Ureter (tissue), 1 donor: Measurements from ENCODE around the gene NINL. TPM values are rescaled to one million over a fixed set of nuclear protein-coding genes. Genes with fewer than 3 reads are reported as not detected.
"Not testable (repeated sequence)": the region's sequence is repeated elsewhere in the genome, so short reads cannot be mapped to it uniquely, and the experiment has no call there.

ENCODE experiments used
- DNase-seq: peaks from one replicate; pipeline ENCODE4 v3.0.0-alpha.2; 2020; ENCODE audit warnings: low spot score
- total RNA-seq: library from RNA; stranded (reverse); gene quantifications from one replicate; pipeline ENCODE4 v1.2.4, GENCODE V29; 2023
- donor health status: DM: yes; HTN: yes; CAD: no.

Gene NINL
- total RNA-seq, 1 donor from 2014 or later, result 11.3 TPM

DNA sequence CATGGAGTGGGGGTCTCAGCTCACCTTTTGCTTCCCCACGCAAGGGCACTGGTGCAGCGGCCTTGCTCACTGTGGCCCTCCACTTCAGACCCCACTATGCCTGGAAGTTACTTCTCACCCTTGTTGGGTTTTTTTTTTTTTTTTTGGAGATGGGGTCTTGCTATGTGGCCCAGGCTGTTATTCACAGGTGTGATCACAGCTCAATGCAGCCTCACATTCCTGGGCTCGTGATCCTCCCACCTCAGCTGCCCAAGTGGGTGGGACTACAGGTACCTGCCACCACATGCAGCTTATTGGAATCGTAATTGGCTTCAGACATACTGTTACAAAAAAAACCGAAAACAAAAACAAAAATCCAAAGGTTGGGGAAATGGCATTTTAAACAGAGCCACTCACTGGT, 32.4 kb downstream of the NINL start:
- no peak for DNase-seq

DNA sequence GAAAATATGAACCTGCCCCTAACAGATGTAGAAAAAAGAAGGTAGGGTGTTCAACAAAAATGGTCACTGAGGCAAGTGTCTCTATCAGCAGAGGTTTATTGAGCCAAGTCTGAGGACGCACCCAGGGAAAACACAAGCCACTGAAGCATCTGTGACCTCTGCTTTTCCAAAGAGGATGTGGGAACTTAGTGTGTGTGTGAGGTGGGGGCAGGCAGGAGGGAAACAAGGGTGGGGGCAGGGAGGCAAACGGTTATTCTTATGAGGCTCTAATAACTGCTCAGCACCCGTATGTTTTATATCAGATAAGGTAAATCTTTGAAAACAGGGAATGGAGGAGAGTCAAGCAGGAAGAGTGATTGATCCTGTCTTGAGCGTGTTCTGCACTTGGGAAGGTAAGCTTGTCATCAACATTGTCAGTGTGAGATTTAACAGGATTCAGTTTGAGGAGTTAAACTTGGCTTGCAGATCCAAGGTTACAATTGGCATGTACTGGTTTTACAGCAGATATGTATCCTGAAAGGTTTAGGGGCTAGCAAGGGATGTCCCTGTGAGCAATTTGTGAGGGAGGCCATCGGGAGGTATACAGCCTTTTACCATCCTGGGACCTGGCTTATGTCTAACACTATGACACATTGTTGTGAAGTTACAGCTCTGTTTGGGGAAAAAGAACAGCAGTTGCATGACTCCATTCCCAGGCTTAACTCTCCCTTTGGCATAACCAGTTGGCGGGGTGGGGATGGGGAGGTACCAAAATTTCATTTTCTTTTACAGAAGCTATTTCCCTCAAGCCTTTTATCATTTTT, 33.7 kb downstream of the NINL start:
- no peak for DNase-seq

DNA sequence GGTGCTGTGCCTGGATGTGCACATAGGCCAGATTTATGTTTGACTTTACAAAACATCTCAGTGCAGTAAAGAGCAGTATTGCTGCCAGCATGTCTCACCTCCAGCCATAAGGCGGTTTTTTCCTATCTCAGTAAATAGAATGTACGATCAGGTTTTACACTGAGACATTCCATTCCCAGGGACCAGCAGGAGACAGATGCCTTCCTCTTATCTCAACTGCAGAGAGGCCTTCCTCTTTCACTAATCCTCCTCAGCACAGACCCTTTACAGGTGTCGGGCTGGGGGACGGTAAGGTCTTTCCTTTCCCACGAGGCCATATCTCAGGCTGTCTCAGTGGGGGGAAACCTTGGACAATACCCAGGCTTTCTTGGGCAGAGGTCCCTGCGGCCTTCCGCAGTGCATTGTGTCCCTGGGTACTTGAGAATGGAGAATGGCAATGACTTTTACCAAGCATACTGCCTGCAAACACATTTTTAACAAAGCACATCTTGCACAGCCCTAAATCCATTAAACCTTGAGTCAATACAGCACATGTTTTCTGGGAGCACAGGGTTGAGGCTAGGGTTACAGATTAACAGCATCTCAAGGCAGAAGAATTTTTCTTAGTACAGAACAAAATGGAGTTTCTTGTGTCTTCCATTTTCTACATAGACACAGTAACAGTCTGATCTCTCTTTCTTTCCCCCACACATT, 34.5 kb downstream of the NINL start:
- not testable (repeated sequence) for DNase-seq

DNA sequence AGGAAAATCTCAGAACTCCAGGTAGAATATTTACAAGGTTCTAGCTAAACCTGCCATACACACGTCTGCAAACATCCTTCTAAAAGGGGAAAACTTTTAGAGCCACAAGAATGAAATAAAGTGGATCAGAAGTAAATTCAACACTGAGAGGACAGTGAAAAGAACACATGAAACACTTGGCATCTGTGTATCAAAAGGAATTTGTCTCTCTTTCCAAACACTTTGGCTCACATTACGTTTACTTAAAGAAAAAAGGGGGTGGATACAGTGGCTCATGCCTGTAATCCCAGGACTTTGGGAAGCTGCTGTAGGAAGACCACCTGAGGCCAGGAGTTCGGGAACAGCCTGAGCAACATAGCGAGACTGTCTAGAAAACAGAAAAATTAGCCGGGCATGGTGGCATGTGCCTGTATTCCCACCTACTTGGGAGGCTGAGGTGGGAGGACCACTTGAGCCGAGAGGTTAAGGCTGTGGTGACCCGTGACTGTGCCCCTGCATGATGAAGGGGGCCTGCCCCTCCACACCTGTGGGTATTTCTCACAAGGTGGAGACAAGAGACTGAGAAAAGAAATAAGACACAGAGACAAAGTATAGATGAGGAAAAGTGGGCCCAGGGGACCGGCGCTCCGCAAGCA, 35.4 kb downstream of the NINL start:
- no peak for DNase-seq

DNA sequence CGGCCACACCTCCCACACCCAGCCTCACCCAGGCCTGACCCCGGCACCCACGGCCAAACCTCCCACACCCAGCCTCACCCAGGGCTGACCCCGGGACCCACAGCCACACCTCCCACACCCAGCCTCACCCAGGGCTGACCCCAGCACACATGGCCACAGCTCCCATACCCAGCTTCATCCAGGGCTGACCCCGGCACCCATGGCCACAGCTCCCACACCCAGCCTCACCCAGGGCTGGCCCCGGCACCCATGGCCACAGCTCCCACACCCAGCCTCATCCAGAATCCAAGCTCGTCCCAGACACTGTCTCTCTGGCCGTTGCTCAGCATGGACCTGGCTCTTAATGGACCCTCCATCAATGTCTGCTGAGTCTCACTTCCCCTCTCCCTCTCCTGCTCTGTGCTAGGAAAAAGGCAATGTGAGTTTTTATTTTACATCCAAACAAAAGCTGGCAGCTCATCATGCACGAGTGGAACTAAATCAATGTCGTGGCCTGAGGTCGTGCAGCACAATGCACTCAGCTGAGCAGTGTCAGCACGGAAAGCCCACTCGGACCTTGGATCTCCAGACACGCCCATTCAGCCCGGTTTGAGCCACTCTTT, 36.1 kb downstream of the NINL start:
- DNase-seq, result no peak

DNA sequence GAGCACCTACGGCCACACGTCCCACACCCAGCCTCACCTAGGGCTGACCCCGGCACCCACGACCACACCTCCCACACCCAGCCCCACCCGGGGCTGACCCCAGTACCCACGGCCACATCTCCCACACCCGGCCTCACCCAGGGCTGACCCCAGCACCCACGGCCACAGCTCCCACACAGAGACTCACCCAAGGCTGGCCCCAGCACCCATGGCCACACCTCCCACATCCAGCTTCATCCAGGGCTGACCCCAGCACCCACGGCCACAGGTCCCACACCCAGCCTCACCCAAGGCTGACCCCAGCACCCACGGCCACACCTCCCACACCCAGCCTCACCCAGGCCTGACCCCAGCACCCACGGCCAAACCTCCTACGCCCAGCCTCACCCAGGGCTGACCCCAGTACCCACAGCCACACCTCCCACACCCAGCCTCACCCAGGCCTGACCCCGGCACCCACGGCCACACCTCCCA, 36.7 kb downstream of the NINL start:
- DNase-seq, result no peak

DNA sequence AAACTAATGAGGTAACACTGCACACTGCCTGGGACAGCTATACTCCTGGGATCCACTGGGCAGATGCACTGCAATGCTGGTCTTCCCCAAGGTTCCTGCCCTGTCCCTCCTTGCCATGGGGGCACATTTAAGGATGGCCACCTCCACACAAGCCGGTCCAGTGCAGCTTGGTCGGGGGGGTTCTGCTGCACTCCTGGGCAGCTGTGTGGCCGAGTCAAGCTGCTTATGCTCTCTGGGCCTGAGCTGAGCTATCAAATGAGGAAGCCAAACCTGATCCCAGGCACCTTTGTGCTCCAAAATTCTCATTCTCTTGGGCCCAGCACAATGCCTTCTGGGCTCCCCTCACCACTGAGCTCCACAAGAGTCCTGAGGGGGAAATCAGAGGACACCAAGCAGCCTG, 37.3 kb downstream of the NINL start:
- no peak for DNase-seq

DNA sequence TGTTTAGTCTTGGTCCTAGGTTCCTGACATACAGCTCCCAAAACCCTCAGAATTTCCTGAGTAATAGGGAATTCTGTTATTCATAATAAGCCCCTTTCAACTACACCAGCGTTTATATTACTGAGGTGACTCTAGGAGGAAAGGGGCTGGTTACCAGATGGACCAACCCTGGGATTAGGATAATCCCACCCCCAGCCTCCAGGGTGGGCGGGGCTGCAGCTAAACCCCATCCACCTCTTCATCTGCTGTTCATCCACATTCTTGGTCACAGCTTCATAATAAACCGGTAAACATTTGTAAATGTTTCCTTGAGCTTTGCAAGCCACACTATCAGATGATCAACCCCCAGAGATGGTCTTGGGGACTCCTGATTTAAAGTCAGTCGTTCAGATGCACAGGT, 38.3 kb downstream of the NINL start:
- no peak for DNase-seq

DNA sequence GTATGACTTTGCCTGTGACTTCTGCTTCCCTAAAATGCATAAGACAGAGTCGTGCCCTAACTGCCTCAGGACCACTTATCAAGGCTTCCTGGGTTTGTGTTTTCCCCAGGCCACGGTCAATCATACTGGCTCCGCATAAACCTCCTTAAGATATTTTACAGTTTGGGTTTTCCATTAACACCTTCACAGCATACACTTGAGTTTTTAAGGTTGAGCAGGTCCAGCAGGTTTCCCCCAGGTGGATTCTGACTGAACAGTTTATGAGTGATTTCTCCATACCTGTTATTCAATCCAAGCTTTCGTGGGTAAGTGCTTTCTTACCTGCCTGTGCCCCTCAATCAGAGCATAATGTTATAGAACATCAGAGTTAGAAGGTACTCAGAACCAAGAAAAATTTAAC, 39.3 kb downstream of the NINL start:
- DNase-seq, result no peak

DNA sequence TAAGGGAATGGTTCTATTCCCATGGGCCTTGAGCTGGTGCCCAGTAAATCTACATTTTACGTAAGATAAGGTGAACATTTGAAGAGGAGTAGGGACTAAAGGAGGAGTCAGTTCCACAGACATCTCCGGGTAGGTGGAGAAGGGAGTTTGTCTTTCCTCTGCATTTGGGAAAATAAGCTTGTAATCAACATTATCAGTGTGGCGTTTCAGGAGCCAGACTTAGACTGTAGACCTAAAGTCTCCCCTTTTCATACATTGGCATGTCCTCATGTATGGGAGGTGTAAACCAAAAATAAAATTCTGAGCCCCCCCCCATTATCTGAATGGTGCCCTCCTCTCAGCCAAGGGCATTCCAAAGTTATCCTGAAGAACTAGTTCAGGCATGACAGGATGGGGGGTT, 40.2 kb downstream of the NINL start:
- no peak for DNase-seq

DNA sequence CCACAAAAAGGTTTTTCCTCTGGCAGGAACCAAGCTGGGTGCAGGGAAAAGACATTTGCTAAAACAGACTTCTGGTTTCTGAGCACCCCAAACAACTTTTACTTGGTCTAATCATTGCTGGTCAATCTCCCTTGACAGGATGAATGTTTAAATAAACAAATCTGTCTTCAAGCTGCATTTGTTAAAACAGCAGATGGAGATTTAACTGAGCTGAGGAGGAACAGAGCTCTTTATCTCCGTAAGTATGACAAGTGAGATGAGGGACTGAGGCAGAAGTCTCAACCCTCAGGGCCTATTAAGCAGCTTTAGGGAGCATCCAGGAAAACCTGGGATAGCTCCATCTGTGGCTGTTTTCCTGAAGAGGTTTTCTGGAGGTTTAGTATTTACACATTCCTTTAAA, 40.6 kb downstream of the NINL start:
- no peak for DNase-seq

DNA sequence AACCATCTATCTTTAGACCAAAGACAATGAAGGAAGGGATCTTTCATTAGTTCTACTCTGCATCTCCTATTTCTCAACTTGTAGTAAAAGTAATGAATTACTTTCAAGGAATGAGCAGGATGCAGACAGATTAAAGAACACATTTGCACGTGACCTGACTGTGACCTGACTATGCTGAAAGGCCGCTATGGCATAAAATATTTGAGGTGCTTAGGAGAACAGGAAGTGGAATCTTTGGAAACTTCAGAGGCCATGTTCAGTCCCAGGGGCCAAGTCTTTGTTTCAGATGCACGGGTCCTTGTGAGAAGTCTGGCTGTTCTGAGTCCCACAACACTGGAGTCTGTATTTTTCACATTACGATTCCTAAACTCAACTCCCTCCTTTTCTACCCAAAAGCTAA, 41.0 kb downstream of the NINL start:
- DNase-seq, result no peak

DNA sequence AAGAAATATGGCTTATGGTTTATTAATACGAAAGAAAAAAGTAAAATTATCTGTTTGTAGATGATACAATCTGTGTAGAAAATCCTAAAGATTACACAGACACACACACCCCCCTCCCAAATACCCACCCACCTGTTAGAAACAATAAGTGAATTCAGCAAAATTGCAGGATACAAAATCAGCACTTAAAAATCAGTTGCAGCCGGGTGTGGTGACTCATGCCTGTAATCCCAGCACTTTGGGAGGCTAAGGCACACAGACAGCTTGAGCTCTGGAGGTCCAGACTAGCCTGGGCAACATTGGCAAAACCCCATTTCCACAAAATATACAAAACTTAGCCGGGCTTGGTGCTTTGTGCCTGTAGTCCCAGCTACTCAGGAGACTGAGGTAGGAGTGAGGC, 42.3 kb downstream of the NINL start:
- DNase-seq, result no peak

DNA sequence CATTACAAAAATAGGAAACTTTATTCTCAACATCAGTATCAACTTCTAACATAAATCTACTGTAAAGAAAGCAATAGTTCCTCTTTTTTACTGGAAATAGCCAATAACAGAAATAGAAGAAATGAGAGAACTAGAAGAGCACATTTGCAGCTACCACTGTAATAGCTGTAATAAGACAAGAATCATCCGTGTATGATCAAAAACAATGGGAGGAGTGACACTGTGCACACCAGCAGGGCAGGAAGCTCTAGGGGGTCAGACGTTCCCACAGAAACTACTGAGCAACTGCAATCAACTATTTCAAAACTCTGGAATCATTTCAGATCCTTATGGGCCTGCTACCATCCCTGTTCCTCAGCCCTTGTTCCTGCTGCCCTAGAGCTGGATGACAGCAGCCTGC, 43.7 kb downstream of the NINL start:
- no peak for DNase-seq

DNA sequence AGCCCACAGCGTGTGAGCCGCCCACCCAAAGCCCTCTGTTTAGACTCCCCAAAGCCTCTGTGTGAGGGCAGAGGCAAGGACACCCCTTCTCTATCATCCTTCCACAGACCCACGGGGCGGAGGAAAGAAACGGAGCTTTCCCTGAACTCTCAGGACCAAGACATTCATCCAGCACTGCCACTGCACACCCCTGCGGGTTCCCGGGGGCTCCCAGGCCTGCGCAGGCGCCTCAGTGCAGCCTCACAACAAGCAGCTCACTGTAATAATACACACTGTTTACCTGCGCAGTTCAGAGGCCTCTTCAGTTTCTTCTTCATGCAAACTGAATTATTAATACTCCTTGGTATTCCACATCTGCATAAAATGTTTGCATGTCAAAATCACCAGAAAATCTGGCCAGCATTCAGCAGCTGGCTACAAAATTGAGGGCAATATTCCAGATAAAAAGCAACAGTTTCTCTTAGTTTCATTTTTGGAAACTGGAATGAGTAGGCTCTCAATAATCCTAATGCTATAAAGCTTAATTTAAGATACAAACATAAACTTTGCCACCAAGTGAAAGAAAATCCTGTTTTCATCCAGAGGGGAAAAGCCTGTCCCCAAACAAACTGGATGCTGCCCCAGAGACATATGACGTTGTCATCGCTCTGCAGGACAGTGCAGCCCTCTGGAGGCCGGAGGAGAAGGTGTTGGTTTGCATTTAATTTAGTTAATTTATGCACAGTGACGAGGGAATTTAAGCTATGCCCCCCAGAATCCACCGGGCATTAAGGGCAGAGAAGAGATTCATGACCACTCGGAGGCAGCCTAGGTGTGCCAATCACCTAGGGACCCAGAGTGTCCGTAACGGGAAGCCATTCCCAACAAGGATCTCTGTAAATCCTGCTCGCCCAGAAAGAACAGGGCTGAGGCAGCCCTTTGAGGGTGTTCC, 45.3 kb downstream of the NINL start:
- no peak for DNase-seq

DNA sequence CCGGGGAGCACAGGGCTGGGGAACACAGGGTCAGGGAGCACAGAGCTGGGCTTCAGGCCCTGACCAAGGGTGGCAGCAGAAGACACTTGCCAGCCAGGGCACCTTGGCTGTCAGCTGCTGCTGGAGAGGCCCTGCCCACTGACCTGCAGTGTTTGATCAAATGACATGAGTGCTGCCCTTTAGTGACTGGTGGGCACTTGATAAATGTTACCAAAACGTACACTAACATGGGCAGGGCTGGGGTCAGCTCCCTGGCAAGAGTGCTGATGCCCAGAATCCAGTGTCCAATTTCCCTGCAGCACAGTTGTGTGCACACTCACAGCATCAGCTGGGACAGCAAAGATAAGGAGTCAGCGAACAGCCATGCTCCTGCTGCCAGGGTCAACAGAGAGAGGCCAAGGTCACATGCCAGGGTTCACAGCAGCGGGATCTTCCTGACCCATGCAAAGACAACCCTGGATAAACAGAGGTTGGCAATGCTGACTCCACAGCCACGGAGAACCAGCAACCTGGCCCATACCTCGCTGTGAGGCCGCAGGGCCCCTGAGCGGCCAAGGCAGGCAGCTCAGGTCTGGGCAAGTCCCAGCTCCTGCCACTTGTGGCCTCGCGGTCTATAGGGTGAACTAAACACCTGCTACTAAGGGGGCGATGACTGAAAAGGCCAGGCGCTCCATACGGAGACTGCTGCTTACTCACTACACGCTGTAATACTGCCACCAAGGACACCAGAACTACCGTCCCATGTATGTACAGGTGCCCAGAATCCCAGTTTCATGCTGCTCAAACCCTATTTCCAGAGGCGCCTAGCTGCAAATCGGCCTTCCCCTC, 46.3 kb downstream of the NINL start:
- no peak for DNase-seq

DNA sequence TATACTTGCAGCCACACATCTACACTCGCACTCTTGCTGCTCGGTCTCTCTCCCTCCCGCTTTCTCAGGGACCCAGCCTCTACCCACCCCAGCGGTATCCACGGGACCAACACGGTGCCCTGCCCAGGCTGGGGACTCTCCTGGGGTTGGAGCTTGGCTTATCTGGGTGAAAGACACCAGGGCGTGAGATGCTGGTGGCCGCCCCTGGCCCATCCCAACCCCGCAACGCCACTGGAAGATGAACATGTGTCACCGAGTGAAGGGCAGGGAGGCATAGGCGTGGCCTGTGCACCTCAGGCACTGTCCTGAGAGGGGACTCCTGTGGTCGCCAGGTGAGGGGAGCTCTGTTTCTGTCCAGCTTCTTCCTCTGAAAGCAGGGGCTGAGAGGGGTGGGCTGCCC, 47.4 kb downstream of the NINL start:
- DNase-seq, result no peak

DNA sequence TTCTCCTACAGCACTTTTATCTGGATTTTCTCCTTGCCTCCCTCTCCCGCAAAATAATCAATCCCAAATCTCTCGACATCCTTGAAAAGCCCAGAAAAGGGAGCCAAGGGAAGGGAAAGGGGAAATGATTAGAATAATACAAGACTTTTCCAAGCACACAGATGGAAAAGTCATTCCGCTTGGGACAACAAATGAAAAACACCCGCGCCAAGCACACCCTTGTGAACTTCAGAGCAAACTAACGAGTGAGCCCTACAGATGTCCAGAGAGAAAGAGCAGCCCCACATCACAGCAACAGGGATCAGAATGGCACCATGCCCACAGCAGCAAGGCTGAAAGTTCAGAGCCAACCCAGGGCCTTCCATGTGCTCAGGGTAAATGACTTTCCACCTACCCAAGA, 49.6 kb downstream of the NINL start:
- no peak for DNase-seq

DNA sequence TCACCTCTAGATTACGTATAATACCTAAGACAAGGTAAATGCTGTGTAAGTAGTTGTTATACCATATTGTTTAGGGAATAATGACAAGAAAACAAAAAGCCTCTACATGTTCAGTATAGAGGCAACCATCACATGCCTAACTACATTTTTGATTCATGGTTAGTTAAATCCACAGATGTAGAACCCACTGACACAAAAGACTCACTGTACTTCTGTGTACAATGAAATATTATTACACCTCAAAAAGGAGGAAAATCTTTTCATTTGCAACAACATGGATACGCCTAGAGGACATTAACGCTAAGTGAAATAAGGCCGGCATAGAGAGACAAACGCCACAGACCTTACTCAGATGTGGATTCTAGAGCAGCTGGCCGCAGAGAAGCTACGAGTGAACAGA, 50.5 kb downstream of the NINL start:
- no peak for DNase-seq

DNA sequence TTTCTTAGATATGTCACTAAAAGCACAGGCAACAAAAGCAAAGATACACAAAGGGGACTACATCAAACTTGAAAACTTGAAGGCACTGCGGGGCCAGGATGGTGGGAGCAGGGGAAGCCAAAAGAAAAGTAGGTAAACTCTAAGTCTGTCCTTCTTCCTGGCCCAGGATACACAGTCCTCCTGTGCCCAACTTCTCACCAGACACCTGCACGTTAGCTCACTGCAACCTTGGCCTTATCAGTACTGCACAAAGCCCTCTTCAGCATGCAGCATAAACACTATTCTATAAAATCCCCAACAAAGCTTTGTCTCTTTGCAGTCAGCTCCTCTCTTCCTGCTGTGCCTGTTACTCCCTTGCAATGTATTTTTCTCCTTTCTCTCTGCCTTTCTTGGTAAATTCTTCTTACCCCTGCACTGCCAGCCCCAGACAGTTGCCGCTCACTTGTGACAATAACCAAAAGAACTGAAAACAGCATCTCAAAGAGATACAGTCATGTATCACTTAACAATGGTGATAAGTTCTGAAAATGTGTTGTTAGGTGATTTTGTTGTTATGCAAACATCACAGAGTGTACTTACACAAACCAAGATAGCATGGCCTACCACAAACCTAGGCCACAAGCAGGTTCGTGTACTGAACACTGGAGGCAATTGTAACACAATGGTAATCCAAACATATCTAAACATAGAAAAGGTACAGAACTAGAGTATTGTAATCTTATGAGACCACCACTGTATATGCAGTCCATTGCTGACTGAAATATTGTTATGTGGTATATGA, 51.2 kb downstream of the NINL start:
- no peak for DNase-seq
